Hematopoietic multipotent progenitor cell treated with erythropoietin and hydrocortisone succinate and interleukin-3 and kit ligand, for 6 days (in vitro differentiated cells): ENCODE results near the gene ANGPTL3.
"Not testable (repeated sequence)": the region's sequence is repeated elsewhere in the genome, so short reads cannot be mapped to it uniquely, and the experiment has no call there.

Experiments
- DNase-seq: peaks from one replicate; pipeline ENCODE4 v3.0.0-alpha.2; 2015

Gene ANGPTL3

GRCh38 chr1:62597281-62597680, at the start of gene ANGPTL3:
Gene ANGPTL3, plus strand, starts transcription at chr1:62597520. Its CDS starts 47 bp downstream, at chr1:62597567.
- DNase-seq: no peak

- DNase-seq: no peak
Observed at GRCh38 chr1:62561306-62561705, 36.0 kb upstream of the ANGPTL3 start.

- not testable (repeated sequence) for DNase-seq
Observed at GRCh38 chr1:62567182-62567581, 30.1 kb upstream of the ANGPTL3 start.

GRCh38 chr1:62567926-62568325, 29.4 kb upstream of the ANGPTL3 start:
- DNase-seq: peak; percentile 33

- not testable (repeated sequence) for DNase-seq
Observed at GRCh38 chr1:62571517-62571916, 25.8 kb upstream of the ANGPTL3 start.

GRCh38 chr1:62572476-62572875, 24.8 kb upstream of the ANGPTL3 start:
- no peak for DNase-seq

GRCh38 chr1:62573675-62574074, 23.6 kb upstream of the ANGPTL3 start:
- no peak for DNase-seq

- DNase-seq: no peak
Observed at GRCh38 chr1:62585469-62586155, 11.7 kb upstream of the ANGPTL3 start.

GRCh38 chr1:62588000-62588399, 9.3 kb upstream of the ANGPTL3 start:
- DNase-seq: no peak

- no peak for DNase-seq
Observed at GRCh38 chr1:62589321-62589720, 8.0 kb upstream of the ANGPTL3 start.

- DNase-seq: peak; percentile 4
Observed at GRCh38 chr1:62590255-62590969, 6.9 kb upstream of the ANGPTL3 start.

GRCh38 chr1:62590970-62591368, 6.4 kb upstream of the ANGPTL3 start:
- DNase-seq: no peak

- no peak for DNase-seq
Observed at GRCh38 chr1:62593825-62594394, 3.4 kb upstream of the ANGPTL3 start.

- no peak for DNase-seq
Observed at GRCh38 chr1:62595647-62596046, 1.7 kb upstream of the ANGPTL3 start.

GRCh38 chr1:62599044-62599443, 1.7 kb downstream of the ANGPTL3 start:
- DNase-seq: no peak

- no peak for DNase-seq
Observed at GRCh38 chr1:62601457-62601856, 4.1 kb downstream of the ANGPTL3 start.

- DNase-seq: no peak
Observed at GRCh38 chr1:62608905-62609304, 11.6 kb downstream of the ANGPTL3 start.

- DNase-seq: not testable (repeated sequence)
Observed at GRCh38 chr1:62610588-62610987, 13.3 kb downstream of the ANGPTL3 start.

GRCh38 chr1:62612770-62613169, 15.4 kb downstream of the ANGPTL3 start:
- no peak for DNase-seq

GRCh38 chr1:62613325-62613727, 16.0 kb downstream of the ANGPTL3 start:
- no peak for DNase-seq

GRCh38 chr1:62613890-62614289, 16.6 kb downstream of the ANGPTL3 start:
- no peak for DNase-seq

- peak; percentile 41 for DNase-seq
Observed at GRCh38 chr1:62621907-62622306, 24.6 kb downstream of the ANGPTL3 start.

GRCh38 chr1:62625415-62625814, 28.1 kb downstream of the ANGPTL3 start:
- DNase-seq: peak; percentile 7

GRCh38 chr1:62628506-62628905, 31.2 kb downstream of the ANGPTL3 start:
- peak; percentile 8 for DNase-seq
